ENCODE results near the gene NCEH1. TPM values are rescaled to one million over a fixed set of nuclear protein-coding genes. Genes with fewer than 3 reads are reported as not detected.
A peak's percentile ranks its signal among the peaks of the same experiment; 100 is the strongest.

The NCEH1 gene
- total and polyA plus RNA-seq, 12 donors = 8.7 to 66.4 (median 50.9) TPM

DNA sequence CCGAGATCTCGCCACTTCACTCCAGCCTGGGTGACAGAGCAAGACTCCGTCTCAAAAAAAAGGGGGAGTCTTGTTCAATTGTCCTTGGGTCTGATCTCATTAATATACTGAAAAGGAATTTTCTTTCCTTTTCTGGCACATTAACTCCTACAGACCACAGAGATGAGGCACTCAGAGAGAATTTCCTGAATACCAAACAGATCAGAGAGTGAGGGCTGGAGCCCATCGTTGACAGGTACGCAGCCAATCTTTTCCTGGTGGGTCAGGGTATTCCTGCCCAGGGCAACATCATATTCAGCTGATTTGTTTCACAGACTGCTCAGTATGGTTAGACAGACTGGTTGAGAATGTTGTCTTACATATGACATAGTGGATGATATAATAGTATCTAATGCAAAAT, 104.8 kb downstream of the NCEH1 start:
- ATAC-seq (no peak), DNase-seq (no peak)
- Histone ChIP-seq H3K27ac (peak overlapping the region in 1 of 10 donors; percentile 83), H3K36me3 (no peaks in the 10 kb centered on the region), H3K4me3 (no peak overlapping the region), H3K4me1 (peaks cover 0 to 26% (median 5%) of the 10 kb centered on the region in 9 donors), H3K9me3 (peaks cover 0 to 6% (median 0%) of the 10 kb centered on the region in 11 donors), H3K27me3 (no peaks in the 10 kb centered on the region)
- TF ChIP-seq, protein P1, sequence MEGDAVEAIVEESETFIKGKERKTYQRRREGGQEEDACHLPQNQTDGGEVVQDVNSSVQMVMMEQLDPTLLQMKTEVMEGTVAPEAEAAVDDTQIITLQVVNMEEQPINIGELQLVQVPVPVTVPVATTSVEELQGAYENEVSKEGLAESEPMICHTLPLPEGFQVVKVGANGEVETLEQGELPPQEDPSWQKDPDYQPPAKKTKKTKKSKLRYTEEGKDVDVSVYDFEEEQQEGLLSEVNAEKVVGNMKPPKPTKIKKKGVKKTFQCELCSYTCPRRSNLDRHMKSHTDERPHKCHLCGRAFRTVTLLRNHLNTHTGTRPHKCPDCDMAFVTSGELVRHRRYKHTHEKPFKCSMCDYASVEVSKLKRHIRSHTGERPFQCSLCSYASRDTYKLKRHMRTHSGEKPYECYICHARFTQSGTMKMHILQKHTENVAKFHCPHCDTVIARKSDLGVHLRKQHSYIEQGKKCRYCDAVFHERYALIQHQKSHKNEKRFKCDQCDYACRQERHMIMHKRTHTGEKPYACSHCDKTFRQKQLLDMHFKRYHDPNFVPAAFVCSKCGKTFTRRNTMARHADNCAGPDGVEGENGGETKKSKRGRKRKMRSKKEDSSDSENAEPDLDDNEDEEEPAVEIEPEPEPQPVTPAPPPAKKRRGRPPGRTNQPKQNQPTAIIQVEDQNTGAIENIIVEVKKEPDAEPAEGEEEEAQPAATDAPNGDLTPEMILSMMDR (IDR thresholded peaks at IDR 0.05) = no peak
- intact Hi-C loops (cut with DNase I) = loop anchor here in 1 of 10 donors (5.0 kb wide), 1 partner anchor 119 kb away; no protein-coding TSS in a partner anchor
- WGBS, 2 donors = 84 to 87% methylated on average over 5 of the region's 5 CpGs

DNA sequence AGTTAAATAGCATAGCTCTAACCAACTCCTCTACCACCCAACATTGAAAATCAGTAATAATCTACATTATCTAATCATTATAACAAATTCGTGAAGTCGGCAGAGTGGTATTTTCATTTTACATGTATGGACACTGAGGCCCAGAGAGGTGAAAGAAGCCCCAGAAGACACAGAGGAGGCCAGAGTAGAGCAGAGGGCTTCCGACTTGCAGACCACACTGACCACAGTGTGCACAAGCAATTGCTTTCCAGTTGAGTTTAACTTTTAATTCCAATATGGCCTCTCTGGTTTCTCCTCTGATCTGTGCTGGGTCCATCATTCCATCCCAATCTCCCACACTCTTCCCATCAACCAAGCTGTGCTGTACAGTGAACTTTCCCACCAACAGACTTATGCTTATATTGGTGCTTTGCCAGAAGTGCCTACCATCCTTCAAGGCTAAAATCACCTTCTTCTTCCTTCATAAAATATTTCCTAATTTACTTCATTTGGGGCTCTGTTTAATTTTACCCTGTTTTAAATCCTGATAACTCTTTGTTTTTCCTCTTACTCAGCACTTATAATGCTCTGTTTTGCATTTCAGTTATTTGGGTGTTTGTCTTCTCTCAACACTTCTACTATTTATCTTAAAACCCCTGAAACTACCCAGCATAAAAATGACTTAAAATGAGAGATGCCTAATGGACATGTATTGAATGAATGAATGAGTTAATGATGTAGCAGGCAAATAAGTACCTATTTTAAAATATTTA, 105.8 kb downstream of the NCEH1 start:
- H3K4me3 ChIP-seq = no peak overlapping the region
- H3K27me3 ChIP-seq = no peaks in the 10 kb centered on the region
- DNase-seq (no peak), ATAC-seq (no peak)
- peaks cover 0 to 26% (median 5%) of the 10 kb centered on the region in 9 donors for H3K4me1 ChIP-seq
- intact Hi-C loops (cut with DNase I) = loop anchor here in 1 of 10 donors (5.0 kb wide), 1 partner anchor 118 kb away; no protein-coding TSS in a partner anchor
- H3K27ac ChIP-seq = no peak overlapping the region
- H3K36me3 ChIP-seq = no peaks in the 10 kb centered on the region
- no peaks in the 10 kb centered on the region for H3K9me3 ChIP-seq
- WGBS, 2 donors = 94 to 96% methylated on average over 3 of the region's 3 CpGs
- TF ChIP-seq, protein P1 (IDR thresholded peaks at IDR 0.05) = no peak

DNA sequence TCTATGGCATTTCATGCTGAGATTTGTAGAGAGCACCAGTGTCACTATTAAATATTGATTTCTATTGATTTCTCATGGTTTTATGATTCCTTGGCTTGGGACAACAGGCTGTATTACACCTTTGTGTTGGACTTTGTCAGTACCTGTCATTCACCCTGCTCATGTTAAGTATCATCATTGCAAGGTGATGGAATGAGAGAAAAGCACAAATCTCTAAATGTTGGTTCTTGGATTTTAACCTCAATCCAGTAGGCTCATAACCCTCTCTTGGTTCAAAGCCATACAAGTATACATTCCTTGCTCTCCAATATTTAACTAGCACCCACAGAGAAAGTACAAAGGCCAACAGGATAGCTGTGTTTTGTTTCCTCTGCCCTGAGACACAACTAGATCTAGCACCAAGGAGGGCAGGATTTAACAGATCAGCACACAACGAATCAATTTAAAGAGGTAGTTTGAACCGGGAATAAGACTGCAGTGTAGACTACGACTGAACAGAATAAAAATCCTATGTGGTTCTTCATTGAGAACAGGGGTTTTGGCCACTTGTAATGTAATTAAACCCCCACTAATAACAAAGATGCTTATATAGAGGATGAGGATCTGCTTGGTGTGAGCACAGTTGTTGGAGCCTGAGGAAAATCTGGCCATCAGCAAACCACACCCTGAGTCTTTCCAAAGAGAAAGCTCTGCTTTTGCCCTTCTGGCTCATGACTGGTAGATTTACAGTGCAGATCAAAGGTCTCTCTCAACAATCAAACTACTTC, 109.6 kb downstream of the NCEH1 start:
- no peaks in the 10 kb centered on the region for H3K27me3 ChIP-seq
- ATAC-seq (no peak), DNase-seq (no peak)
- no peak overlapping the region for H3K4me3 ChIP-seq
- H3K9me3 ChIP-seq = no peaks in the 10 kb centered on the region
- intact Hi-C loops (cut with DNase I) = no loop called here
- TF ChIP-seq, protein P1 (IDR thresholded peaks at IDR 0.05) = no peak
- WGBS, 2 donors = 92 to 93% methylated on average over 3 of the region's 3 CpGs
- H3K4me1 ChIP-seq = peaks cover 0 to 4% (median 0%) of the 10 kb centered on the region in 9 donors
- H3K27ac ChIP-seq = no peak overlapping the region
- no peaks in the 10 kb centered on the region for H3K36me3 ChIP-seq

DNA sequence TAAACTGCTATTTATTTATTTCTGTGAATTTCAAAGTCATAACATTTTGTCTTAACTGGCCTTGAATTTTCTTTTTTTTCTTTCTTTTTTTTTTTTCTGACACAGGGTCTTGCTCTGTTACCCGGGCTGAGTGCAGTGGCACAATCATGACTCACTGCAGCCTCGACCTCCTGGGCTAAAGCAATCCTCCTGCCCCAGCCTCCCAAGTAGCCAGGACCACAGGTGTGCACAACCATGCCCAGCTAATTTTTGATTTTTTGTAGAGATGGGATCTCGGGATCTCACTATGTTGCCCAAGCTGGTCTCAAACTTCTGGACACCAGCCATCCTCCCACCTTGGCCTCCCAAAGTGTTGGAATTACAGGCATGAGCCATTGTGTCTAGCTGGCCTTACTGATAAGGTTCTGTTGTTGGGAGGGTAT, 110.2 kb downstream of the NCEH1 start:
- ATAC-seq = no peak
- intact Hi-C loops (cut with DNase I) = no loop called here
- Histone ChIP-seq H3K27me3 (no peaks in the 10 kb centered on the region), H3K27ac (no peak overlapping the region), H3K9me3 (no peaks in the 10 kb centered on the region), H3K4me3 (no peak overlapping the region), H3K36me3 (no peaks in the 10 kb centered on the region), H3K4me1 (peaks cover 0 to 8% (median 2%) of the 10 kb centered on the region in 9 donors)
- TF ChIP-seq, protein P1 (IDR thresholded peaks at IDR 0.05) = no peak
- 82 to 93% methylated on average over 3 of the region's 3 CpGs for WGBS, 2 donors
- DNase-seq = no peak

Data from heart right ventricle (tissue), 16 donors.